D721Med (cell line): ENCODE results near the gene NUSAP1.

Experiments used
- DNase-seq: peaks from one replicate; pipeline ENCODE4 v3.0.0; 2011; ENCODE audit warnings: low spot score; ENCODE audit not compliant: insufficient read length
- FAIRE-seq: peaks from 2 replicates; lab custom pipeline; 2011; peaks lifted over from hg19 to GRCh38; lab: Jason Lieb, UNC
- TF ChIP-seq, protein P1 (sequence below): IDR thresholded peaks from 2 replicates; pipeline ENCODE4 v1.5.1; 2012; ENCODE audit warnings: mild to moderate bottlenecking, control low read depth; ENCODE audit not compliant: insufficient read depth; ENCODE audit errors: missing control alignments

The NUSAP1 gene

GRCh38 chr15:41394924-41395323, 62.2 kb downstream of the NUSAP1 start:
- FAIRE-seq: no peak
- no peak for DNase-seq

GRCh38 chr15:41396111-41396510, 63.4 kb downstream of the NUSAP1 start:
- DNase-seq: no peak
- no peak for FAIRE-seq
- TF ChIP-seq, protein P1, sequence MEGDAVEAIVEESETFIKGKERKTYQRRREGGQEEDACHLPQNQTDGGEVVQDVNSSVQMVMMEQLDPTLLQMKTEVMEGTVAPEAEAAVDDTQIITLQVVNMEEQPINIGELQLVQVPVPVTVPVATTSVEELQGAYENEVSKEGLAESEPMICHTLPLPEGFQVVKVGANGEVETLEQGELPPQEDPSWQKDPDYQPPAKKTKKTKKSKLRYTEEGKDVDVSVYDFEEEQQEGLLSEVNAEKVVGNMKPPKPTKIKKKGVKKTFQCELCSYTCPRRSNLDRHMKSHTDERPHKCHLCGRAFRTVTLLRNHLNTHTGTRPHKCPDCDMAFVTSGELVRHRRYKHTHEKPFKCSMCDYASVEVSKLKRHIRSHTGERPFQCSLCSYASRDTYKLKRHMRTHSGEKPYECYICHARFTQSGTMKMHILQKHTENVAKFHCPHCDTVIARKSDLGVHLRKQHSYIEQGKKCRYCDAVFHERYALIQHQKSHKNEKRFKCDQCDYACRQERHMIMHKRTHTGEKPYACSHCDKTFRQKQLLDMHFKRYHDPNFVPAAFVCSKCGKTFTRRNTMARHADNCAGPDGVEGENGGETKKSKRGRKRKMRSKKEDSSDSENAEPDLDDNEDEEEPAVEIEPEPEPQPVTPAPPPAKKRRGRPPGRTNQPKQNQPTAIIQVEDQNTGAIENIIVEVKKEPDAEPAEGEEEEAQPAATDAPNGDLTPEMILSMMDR: no peak

More at GRCh38 chr15:41394924-41395323, 62.2 kb downstream of the NUSAP1 start:
- TF ChIP-seq, protein P1: no peak

GRCh38 chr15:41401904-41402267, 69.2 kb downstream of the NUSAP1 start:
- TF ChIP-seq, protein P1: no peak
- FAIRE-seq (no peak), DNase-seq (no peak)

GRCh38 chr15:41407341-41407740, 74.7 kb downstream of the NUSAP1 start:
- TF ChIP-seq, protein P1: no peak
- FAIRE-seq (no peak), DNase-seq (no peak)

GRCh38 chr15:41408234-41408641, 75.6 kb downstream of the NUSAP1 start:
- FAIRE-seq (no peak), DNase-seq (no peak)
- TF ChIP-seq, protein P1: no peak

- FAIRE-seq (no peak), DNase-seq (no peak)
- TF ChIP-seq, protein P1: no peak
Observed at GRCh38 chr15:41411031-41411430, 78.3 kb downstream of the NUSAP1 start.

DNA sequence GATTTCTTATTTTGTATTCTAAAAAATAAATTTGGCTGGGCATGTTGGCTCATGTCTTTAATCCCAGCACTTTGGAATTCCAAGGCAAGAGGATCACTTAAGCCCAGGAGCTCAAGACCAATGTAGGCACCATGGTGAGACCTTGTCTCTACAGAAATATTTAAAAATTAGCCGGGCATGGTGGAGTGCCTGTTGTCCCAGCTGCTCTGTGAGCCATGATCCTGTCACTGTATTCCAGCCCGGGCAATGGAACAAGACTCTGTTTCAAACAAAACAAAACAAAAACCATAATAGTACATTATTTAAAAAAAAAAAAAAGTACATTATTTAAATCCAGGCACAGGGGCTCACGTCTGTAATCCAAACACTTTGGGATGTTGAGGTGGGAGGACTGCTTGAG, 78.8 kb downstream of the NUSAP1 start:
- TF ChIP-seq, protein P1: no peak
- FAIRE-seq (no peak), DNase-seq (no peak)
